ENCODE results near the gene RTKN. TPM values are rescaled to one million over a fixed set of nuclear protein-coding genes. Genes with fewer than 3 reads are reported as not detected.
A peak's percentile ranks its signal among the peaks of the same experiment; 100 is the strongest.

RTKN gene
- total RNA-seq, 2 donors from 2014 or later: 83.6 to 117 TPM

DNA sequence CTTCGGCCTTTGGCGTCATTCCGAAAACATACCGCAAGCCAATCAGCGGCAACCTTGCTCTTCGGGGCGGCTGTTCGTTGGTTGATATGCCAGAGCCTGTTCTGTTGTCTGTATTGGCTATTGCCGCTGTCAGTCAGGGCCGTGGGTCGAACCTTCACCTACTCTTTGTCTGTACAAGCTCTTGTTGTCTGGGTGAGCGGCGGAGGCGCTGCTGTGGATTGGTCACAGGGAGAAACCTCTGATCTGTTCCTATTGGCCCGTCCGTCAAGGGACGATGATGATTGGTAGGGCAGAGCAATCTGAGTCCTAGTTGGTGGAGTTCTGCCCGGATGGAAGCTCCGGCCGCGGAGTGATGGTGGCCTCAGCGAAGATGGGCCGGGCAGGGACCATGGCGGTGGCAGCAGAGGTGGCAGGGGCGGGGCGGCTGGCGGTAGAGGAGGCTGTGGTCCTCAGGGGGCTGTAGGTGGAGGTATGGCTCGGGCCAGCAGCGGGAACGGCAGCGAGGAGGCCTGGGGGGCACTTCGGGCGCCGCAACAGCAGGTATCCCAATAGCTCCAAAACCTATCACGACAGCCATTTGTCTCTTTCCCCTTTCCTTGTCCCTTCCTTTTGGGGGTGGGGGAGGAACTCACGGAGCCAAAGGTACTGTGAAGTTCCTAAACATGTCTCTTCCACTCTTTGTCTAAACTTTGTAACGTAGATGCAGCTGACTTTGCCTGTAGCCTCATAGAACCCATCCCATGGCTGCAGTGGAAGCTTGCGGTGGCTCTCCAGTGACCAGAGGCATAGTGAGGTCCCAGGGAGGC lies 16.6 kb upstream of the RTKN start, which contains the start of gene WBP1:
WBP1 (plus strand) TSS at position 307 of the 806 bp plus-strand sequence; CDS start at position 472, 165 bp downstream.
- no peaks in the 10 kb centered on the region for H3K9me3 Mint-ChIP-seq
- Histone ChIP-seq H3K4me3 (ENCODE audit: low read length) (peak within 1 kb of the TSS; percentile 93), H3K27ac (ENCODE audit: low read depth, low read length) (peak within 1 kb of the TSS; percentile 88), H3K9ac (ENCODE audit: extremely low read depth, low read length, poor library complexity, severe bottlenecking) (peak within 1 kb of the TSS; percentile 84), H3K9me3 (ENCODE audit: control insufficient read depth, low read length) (no peaks in the 10 kb centered on the region), H3K4me1 (ENCODE audit: control insufficient read depth, insufficient read depth, low read length) (no peaks in the 10 kb centered on the region), H3K36me3 (ENCODE audit: control insufficient read depth, insufficient read depth, low read length) (peaks cover 27% of the 10 kb centered on the region), H3K27me3 (ENCODE audit: control insufficient read depth, insufficient read depth, low read length, poor library complexity, severe bottlenecking) (no peaks in the 10 kb centered on the region)
- peak; percentile 100 for DNase-seq
- peak within 1 kb of the TSS; percentile 99 for H3K27ac Mint-ChIP-seq
- WGBS, 2 experiments (ENCODE audit: insufficient coverage in 1 of 2, insufficient read length in 1 of 2): 0% methylated on average over 16 to 38 of the region's 38 CpGs
- TF ChIP-seq, protein P1, sequence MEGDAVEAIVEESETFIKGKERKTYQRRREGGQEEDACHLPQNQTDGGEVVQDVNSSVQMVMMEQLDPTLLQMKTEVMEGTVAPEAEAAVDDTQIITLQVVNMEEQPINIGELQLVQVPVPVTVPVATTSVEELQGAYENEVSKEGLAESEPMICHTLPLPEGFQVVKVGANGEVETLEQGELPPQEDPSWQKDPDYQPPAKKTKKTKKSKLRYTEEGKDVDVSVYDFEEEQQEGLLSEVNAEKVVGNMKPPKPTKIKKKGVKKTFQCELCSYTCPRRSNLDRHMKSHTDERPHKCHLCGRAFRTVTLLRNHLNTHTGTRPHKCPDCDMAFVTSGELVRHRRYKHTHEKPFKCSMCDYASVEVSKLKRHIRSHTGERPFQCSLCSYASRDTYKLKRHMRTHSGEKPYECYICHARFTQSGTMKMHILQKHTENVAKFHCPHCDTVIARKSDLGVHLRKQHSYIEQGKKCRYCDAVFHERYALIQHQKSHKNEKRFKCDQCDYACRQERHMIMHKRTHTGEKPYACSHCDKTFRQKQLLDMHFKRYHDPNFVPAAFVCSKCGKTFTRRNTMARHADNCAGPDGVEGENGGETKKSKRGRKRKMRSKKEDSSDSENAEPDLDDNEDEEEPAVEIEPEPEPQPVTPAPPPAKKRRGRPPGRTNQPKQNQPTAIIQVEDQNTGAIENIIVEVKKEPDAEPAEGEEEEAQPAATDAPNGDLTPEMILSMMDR (conservative IDR thresholded peaks at IDR 0.05): no peak
- H3K4me3 Mint-ChIP-seq: peak within 1 kb of the TSS; percentile 83
- peaks cover 27% of the 10 kb centered on the region for H3K4me1 Mint-ChIP-seq
- H3K36me3 Mint-ChIP-seq (ENCODE audit: low read depth): peaks cover 26% of the 10 kb centered on the region
- no peaks in the 10 kb centered on the region for H3K27me3 Mint-ChIP-seq (ENCODE audit: insufficient read depth)

DNA sequence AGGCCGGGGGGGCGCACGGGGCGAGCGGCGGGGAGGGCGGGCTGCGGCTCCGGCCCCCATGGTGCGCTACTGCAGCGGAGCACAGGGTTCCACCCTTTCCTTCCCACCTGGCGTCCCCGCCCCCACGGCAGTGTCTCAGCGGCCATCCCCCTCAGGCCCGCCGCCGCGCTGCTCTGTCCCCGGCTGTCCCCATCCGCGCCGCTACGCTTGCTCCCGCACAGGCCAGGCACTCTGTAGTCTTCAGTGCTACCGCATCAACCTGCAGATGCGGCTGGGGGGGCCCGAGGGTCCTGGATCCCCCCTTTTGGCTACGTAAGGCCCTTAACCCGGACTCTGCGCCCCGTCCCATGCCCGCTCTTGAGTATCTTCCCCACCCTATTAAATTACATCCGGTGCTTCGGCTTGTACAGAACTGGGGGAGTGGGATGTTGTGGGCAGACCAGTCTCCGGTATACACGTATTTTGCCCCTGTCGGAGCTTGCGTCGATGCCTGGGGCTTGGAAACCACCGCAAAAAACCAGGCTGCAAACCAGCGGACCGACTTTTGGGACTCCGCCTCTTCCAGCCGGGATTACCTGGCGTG lies 15.9 kb upstream of the RTKN start:
- WGBS, 2 experiments (ENCODE audit: insufficient coverage in 1 of 2, insufficient read length in 1 of 2): 0 to 2% methylated on average over 9 to 46 of the region's 46 CpGs
- no peaks in the 10 kb centered on the region for H3K9me3 ChIP-seq (ENCODE audit: control insufficient read depth, low read length)
- H3K27me3 ChIP-seq (ENCODE audit: control insufficient read depth, insufficient read depth, low read length, poor library complexity, severe bottlenecking): no peaks in the 10 kb centered on the region
- H3K27ac ChIP-seq (ENCODE audit: low read depth, low read length): peak overlapping the region; percentile 88
- Mint-ChIP-seq H3K27ac (peak overlapping the region; percentile 99), H3K36me3 (ENCODE audit: low read depth) (peaks cover 19% of the 10 kb centered on the region), H3K27me3 (ENCODE audit: insufficient read depth) (no peaks in the 10 kb centered on the region), H3K4me1 (peaks cover 33% of the 10 kb centered on the region), H3K9me3 (no peaks in the 10 kb centered on the region), H3K4me3 (peak overlapping the region; percentile 83)
- H3K36me3 ChIP-seq (ENCODE audit: control insufficient read depth, insufficient read depth, low read length): peaks cover 20% of the 10 kb centered on the region
- peak overlapping the region; percentile 84 for H3K9ac ChIP-seq (ENCODE audit: extremely low read depth, low read length, poor library complexity, severe bottlenecking)
- peak; percentile 92 for DNase-seq
- H3K4me3 ChIP-seq (ENCODE audit: low read length): peak overlapping the region; percentile 89
- TF ChIP-seq, protein P1 (conservative IDR thresholded peaks at IDR 0.05): no peak
- H3K4me1 ChIP-seq (ENCODE audit: control insufficient read depth, insufficient read depth, low read length): peaks cover under 1% of the 10 kb centered on the region

DNA sequence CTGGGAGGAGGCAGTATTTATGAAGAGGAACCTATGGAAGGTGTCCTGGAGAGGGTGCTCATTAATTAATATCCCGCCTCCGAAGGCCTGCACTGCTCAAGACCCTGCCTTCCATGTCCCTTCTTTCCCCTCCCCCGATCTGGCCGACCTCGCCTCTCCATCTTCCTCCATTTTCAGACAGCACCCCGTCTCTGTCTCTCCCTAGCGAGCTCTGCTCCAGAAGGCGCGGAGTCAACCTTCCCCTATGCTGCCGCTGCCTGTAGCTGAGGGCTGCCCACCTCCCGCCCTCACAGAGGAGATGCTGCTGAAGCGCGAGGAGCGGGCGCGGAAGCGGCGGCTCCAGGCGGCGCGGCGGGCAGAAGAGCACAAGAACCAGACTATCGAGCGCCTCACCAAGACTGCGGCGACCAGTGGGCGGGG lies 15.4 kb upstream of the RTKN start:
- H3K4me3 ChIP-seq (ENCODE audit: low read length): peak overlapping the region; percentile 89
- peaks cover 3% of the 10 kb centered on the region for H3K4me1 ChIP-seq (ENCODE audit: control insufficient read depth, insufficient read depth, low read length)
- DNase-seq: no peak
- Mint-ChIP-seq H3K4me3 (peak overlapping the region; percentile 83), H3K27ac (peak overlapping the region; percentile 99), H3K4me1 (peaks cover 37% of the 10 kb centered on the region), H3K36me3 (ENCODE audit: low read depth) (peaks cover 17% of the 10 kb centered on the region), H3K27me3 (ENCODE audit: insufficient read depth) (no peaks in the 10 kb centered on the region), H3K9me3 (no peaks in the 10 kb centered on the region)
- H3K9ac ChIP-seq (ENCODE audit: extremely low read depth, low read length, poor library complexity, severe bottlenecking): no peak overlapping the region
- H3K27me3 ChIP-seq (ENCODE audit: control insufficient read depth, insufficient read depth, low read length, poor library complexity, severe bottlenecking): no peaks in the 10 kb centered on the region
- no peaks in the 10 kb centered on the region for H3K9me3 ChIP-seq (ENCODE audit: control insufficient read depth, low read length)
- TF ChIP-seq, protein P1 (conservative IDR thresholded peaks at IDR 0.05): no peak
- peak overlapping the region; percentile 21 for H3K27ac ChIP-seq (ENCODE audit: low read depth, low read length)
- peaks cover 15% of the 10 kb centered on the region for H3K36me3 ChIP-seq (ENCODE audit: control insufficient read depth, insufficient read depth, low read length)
- 0 to 1% methylated on average over 15 to 27 of the region's 27 CpGs for WGBS, 2 experiments (ENCODE audit: insufficient coverage in 1 of 2, insufficient read length in 1 of 2)
